ENCODE data around the gene SLC25A36.
A peak's percentile ranks its signal among the peaks of the same experiment; 100 is the strongest.

The SLC25A36 gene, protein sequence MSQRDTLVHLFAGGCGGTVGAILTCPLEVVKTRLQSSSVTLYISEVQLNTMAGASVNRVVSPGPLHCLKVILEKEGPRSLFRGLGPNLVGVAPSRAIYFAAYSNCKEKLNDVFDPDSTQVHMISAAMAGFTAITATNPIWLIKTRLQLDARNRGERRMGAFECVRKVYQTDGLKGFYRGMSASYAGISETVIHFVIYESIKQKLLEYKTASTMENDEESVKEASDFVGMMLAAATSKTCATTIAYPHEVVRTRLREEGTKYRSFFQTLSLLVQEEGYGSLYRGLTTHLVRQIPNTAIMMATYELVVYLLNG

GRCh38 chr3:140941434-140942220, at the start of gene SLC25A36:
SLC25A36 (plus strand) TSS chr3:140941836; CDS start chr3:140942055, 219 bp downstream.
- DNase-seq (ENCODE audit: low spot score): peak; percentile 90

DNA sequence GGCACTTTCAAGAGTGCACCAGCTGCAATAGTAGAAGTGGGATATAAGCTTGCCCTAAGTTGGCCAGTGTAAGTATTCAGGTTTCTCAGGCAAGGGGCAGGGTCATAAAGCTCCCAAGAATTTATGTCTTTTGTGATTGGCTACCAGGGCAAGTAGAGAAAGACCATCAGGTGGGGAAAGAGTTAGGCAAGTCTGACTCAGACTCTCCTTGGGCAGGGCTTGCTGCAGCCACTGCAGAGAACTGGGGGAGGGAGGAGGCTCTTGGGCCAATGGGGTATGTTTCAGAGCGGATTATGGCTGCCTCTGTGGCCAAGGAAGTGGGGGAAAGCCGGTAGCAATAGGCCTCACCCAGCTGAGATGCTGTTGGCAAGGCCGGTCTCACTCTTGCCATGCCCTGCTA, 44.6 kb upstream of the SLC25A36 start:
- no peak for DNase-seq (ENCODE audit: low spot score)

DNA sequence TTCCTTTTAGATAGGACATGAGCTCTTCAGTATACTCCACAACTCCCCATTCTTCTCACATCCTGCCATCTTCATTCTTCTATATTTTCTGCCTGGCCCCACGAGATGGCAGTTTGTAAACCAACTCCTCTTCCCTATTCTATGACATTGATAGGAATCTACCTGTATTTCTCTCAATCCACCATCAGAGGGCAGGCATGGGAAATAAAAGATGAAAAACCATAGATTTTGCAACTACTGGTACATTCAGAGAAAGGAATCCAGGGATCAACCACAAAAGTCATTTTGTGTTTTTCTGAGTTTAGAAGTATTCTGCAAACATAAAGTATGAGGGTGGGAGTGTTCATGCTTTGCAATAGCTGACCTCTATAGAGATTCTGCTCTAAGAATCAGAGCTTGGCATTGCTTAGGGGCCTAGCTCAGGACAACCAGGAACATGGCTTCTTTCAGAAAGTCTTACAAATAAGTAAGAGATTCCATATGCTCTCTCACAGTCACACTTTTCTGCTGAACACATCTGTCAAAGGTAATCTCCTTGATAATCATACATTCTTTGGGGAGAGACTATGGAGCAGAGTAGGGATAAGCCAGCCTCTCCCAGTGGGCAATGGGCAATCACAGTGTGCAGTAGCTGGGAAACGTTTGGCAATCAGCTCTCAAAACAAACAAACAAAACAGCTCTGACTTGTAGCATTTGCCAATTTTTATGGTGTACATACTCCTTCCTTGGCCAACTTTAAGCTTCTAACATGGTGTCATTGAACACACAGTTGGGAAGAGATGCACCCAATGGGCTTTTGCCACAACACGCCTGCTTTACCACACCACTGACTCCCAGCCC, 43.1 kb upstream of the SLC25A36 start:
- DNase-seq (ENCODE audit: low spot score): peak; percentile 26

GRCh38 chr3:140899363-140899762, 42.3 kb upstream of the SLC25A36 start:
- DNase-seq (ENCODE audit: low spot score): no peak

GRCh38 chr3:140902791-140903190, 38.8 kb upstream of the SLC25A36 start:
- no peak for DNase-seq (ENCODE audit: low spot score)

GRCh38 chr3:140903196-140903595, 38.4 kb upstream of the SLC25A36 start:
- DNase-seq (ENCODE audit: low spot score): no peak

GRCh38 chr3:140904521-140904920, 37.1 kb upstream of the SLC25A36 start:
- DNase-seq (ENCODE audit: low spot score): no peak

- DNase-seq (ENCODE audit: low spot score): no peak
These were observed 36.1 kb upstream of the SLC25A36 start for GRCh38 chr3:140905559-140905958.

- DNase-seq (ENCODE audit: low spot score): no peak
These were observed 34.9 kb upstream of the SLC25A36 start for GRCh38 chr3:140906785-140907184.

- DNase-seq (ENCODE audit: low spot score): no peak
These were observed 30.8 kb upstream of the SLC25A36 start for GRCh38 chr3:140910860-140911259.

- DNase-seq (ENCODE audit: low spot score): no peak
These were observed 29.8 kb upstream of the SLC25A36 start for GRCh38 chr3:140911822-140912221.

DNA sequence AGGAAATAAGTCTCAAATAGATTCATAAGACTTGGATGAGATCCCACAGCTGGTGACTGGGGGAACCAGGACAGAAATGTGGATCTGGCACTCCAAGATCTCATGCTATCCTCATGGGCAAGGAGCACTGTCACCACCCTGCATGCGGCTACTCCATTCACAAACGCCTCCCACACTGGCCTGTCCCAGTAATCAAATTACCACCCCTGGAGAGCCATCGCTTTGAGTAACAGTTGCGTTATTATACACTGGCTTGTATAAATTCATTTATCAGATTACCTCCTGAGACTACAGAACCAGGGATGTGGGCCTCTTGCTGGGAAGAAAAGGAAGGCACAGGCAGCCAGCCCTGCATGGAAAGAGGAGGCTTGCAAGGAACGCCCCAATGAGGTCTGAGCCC, 27.9 kb upstream of the SLC25A36 start:
- no peak for DNase-seq (ENCODE audit: low spot score)

DNA sequence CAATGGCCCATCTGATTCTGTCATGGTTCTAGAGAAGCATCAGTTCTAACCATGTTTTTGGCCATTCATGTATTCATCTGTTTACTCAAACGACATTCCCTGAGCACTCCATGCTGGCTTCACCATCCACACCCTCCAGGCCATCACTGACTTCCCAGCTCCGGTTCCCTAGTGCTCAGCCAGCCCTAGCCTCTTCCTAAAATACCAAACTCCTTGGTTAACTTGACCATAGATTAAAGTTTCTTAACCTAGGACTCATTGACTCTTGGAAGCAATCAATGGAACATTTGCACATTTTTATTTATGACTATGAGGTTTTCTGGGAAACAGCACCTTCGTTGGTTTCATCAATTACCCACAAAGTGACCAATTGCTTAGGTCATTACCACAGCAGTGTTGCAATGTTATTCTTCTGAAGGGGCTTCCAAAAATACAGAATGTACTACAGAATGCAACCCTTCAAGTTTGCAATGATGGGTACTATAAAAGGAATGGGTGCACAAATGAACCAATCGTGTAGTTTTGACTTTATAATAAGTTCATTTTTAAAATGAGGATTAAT, 27.2 kb upstream of the SLC25A36 start:
- no peak for DNase-seq (ENCODE audit: low spot score)

GRCh38 chr3:140916603-140917002, 25.0 kb upstream of the SLC25A36 start:
- no peak for DNase-seq (ENCODE audit: low spot score)

DNA sequence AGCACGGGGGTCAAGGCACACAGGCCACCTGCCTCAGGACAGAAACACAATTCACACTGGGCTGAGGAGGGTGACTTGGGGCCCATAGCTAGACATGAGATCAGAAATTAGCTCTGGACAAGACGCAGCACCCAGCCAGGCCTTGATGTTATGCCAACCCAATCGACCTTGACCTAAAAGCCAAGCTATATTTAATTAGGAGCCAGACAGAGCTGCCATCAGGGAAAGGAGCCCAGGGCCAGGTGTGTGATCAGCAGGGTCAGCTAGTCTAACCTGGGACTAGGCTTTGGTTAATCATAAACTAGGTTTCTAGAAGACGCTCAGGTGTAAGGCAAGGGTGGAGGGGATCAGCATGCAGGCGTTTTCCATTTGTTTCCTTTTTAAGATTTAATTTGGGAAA, 23.9 kb upstream of the SLC25A36 start:
- DNase-seq (ENCODE audit: low spot score): no peak

GRCh38 chr3:140920029-140920428, 21.6 kb upstream of the SLC25A36 start:
- no peak for DNase-seq (ENCODE audit: low spot score)

DNA sequence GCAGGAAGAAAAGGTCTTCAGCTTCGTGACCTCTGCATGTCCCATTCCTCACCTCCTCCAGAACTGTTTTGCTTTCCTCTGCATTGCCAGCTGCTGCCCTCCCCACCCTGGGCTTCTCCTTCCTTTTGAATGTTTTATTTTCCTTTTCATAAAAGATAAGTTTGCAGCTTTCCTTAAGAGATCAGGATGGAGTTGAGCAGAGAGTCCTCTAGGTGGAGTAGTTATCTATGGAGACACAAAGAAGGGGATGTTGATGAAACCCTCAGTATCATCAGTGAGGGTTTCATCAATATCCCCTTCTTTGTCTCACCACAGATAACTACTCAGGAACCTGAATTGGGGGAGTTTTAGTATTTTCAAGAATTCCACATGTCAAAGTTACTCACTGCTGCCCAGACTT, 19.0 kb upstream of the SLC25A36 start:
- peak; percentile 27 for DNase-seq (ENCODE audit: low spot score)

DNA sequence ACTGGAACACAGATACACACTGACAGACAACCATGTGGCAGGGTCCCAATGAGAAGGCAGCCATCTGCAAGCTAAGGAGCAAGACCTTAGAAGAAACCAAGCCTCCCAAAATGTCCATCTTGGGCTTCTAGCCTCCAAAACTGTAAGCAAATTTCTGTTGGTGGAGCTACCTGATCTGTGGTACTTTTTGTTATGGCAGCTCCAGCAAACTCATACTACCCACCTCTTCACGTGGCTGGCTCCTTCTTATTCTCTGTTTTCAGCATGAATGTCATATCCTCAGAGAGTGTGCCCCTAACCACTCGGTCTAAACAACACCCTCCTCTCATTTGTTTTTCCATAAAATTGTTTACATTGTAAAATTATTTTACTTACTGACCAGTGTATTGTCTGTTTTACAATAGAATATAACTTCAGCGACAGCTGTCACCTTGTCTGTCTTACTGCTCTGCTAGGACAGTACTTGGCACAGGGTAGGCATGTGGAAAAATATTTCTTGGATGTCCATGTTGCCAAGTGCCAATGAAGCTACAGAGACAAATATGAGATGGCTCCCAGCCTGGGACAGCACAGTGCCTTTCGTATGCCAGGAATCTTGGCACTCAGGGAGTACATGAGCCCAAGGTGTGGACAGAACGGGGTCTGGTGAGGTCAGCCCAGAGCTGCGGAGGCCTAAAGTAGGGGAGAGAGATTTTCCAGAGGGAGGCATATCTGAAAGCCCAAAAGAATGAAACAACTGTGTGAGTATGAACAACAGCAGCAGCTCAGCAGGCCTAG, 17.4 kb upstream of the SLC25A36 start:
- DNase-seq (ENCODE audit: low spot score): no peak

DNA sequence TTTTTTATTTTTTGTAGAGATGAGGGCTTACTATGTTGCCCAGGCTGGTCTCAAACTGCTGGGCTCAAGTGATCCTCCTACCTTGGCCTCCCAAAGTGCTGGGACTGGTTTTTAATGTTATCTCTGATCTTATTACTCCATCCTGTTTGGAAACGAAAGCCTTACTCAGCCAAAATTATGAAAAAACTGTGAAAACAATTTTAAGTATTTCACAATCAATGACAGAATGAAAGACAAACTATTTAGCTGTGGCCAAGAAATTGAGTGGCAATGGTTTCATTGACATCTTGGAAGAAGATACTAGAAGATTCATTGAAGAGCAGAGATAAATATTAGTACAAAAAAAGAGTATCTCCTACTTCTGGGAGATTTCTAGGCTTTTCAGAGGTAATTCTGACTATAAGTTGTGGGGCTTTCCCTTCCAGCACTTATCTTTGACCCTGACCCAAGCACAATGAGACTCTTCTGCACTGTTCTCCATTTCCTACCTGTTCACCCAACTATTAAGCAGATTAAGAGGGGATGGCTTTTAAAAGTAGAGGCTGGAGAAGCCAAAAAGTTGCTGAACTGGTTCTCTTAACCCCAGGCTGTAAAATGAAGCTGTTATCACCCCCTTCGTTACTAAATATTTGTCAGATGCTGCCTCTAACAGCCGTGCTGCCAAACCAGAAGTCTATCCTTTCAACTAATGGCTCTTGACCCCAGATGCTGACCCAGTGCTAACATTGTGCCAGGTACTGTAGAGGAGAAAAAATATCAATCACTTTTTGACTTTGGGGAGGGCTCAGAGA, 14.2 kb upstream of the SLC25A36 start:
- DNase-seq (ENCODE audit: low spot score): no peak

DNA sequence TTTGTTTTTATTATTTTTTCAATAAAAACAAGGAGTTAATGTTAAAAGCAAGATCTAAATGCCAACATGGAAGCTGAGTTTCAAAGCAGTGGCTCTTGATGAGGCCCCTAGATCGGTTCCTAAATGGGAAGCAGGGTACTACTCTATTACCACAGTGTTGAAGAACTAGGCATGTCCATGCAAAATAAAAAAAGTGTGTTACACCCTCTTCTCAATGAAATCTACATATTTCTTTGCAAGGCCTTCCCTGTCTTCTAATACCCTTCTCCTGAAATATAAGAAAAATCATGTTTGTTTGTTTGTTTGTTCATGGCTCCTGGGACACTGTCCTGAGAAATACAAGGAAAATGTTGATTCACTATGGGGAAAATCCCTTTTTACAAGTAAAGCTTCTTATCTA, 12.2 kb upstream of the SLC25A36 start:
- DNase-seq (ENCODE audit: low spot score): no peak

GRCh38 chr3:140931016-140931454, 10.6 kb upstream of the SLC25A36 start:
- no peak for DNase-seq (ENCODE audit: low spot score)
